Activated CD4-positive, alpha-beta memory T cell treated with anti-CD3 and anti-CD28 coated beads for 36 hours (primary cell): ENCODE data around the gene PHF12. TPM values are rescaled to one million over a fixed set of nuclear protein-coding genes. Genes with fewer than 3 reads are reported as not detected.

ENCODE experiments used
- CTCF ChIA-PET: fragments of 350-600 bp; sonication (Branson Sonifier 250); formaldehyde crosslinking; loops from one replicate; lab custom pipeline; 2021; ENCODE audit warnings: antibody characterized with exemption, inconsistent platforms; lab: Charles Lee
- POLR2A ChIA-PET: fragments of 350-600 bp; sonication (Branson Sonifier 250); formaldehyde crosslinking; loops from one replicate; lab custom pipeline; 2021; ENCODE audit warnings: antibody characterized with exemption; lab: Charles Lee
- DNase-seq: peaks from one replicate; pipeline ENCODE4 v3.0.0-alpha.2; 2020
- H3K27ac Mint-ChIP-seq: one replicate; pipeline ENCODE4 v1.8.0; 2021; ENCODE audit warnings: mixed read lengths
- H3K27me3 Mint-ChIP-seq: one replicate; pipeline ENCODE4 v1.8.0; 2021; ENCODE audit warnings: mixed read lengths
- H3K36me3 Mint-ChIP-seq: one replicate; pipeline ENCODE4 v1.8.0; 2021; ENCODE audit warnings: mixed read lengths
- H3K4me1 Mint-ChIP-seq: one replicate; pipeline ENCODE4 v1.8.0; 2021; ENCODE audit warnings: low read depth, mixed read lengths
- H3K4me3 Mint-ChIP-seq: one replicate; pipeline ENCODE4 v1.8.0; 2021; ENCODE audit warnings: mild to moderate bottlenecking, mixed read lengths
- H3K9me3 Mint-ChIP-seq: one replicate; pipeline ENCODE4 v1.8.0; 2021; ENCODE audit warnings: mixed read lengths
- intact Hi-C: fragments of 100-400 bp; cut with micrococcal nuclease; formaldehyde crosslinking; loops from one replicate; pipeline ENCODE4 v1.15.1; 2023
- total RNA-seq, 2 experiments: library from RNA; stranded (reverse); gene quantifications; one replicate each; pipeline ENCODE4 v1.2.3, GENCODE V29; 2021

The PHF12 gene
- total RNA-seq, 2 experiments from 2014 or later: 44.0 to 44.8 TPM

- DNase-seq: no peak
- no peak overlapping the region for H3K4me3 Mint-ChIP-seq
- POLR2A ChIA-PET: no interaction called here
- H3K36me3 Mint-ChIP-seq: no peaks in the 10 kb centered on the region
- no peaks in the 10 kb centered on the region for H3K9me3 Mint-ChIP-seq
- CTCF ChIA-PET: interaction anchor here (0.6 to 7.0 kb wide), 5 partner anchors 152 to 344 kb away, joined by 3 to 475 read pairs (median 4); no protein-coding TSS in a partner anchor
- H3K27ac Mint-ChIP-seq: no peak overlapping the region
- intact Hi-C loops: no loop called here
- H3K27me3 Mint-ChIP-seq: peaks cover 17% of the 10 kb centered on the region
- no peaks in the 10 kb centered on the region for H3K4me1 Mint-ChIP-seq
Observed at GRCh38 chr17:28959471-28959871, 8.2 kb upstream of the PHF12 start.

- no peaks in the 10 kb centered on the region for H3K36me3 Mint-ChIP-seq
- DNase-seq: no peak
- intact Hi-C loops: no loop called here
- CTCF ChIA-PET: interaction anchor here (0.6 to 1.7 kb wide), 6 partner anchors 130 to 345 kb away, joined by 3 to 7 read pairs (median 4); no protein-coding TSS in a partner anchor
- no peaks in the 10 kb centered on the region for H3K9me3 Mint-ChIP-seq
- no peaks in the 10 kb centered on the region for H3K4me1 Mint-ChIP-seq
- H3K4me3 Mint-ChIP-seq: no peak overlapping the region
- POLR2A ChIA-PET: interaction anchor here (0.6 kb wide), 1 partner anchor 110 kb away, joined by 4 read pairs; no protein-coding TSS in a partner anchor
- H3K27ac Mint-ChIP-seq: no peak overlapping the region
- peaks cover 13% of the 10 kb centered on the region for H3K27me3 Mint-ChIP-seq
Observed at GRCh38 chr17:28958820-28959455, 7.6 kb upstream of the PHF12 start.

GRCh38 chr17:28957992-28958355 lies 6.7 kb upstream of the PHF12 start:
- Mint-ChIP-seq H3K4me1 (no peaks in the 10 kb centered on the region), H3K9me3 (no peaks in the 10 kb centered on the region), H3K27me3 (peaks cover 4% of the 10 kb centered on the region), H3K36me3 (no peaks in the 10 kb centered on the region), H3K4me3 (no peak overlapping the region), H3K27ac (no peak overlapping the region)
- DNase-seq: no peak
- intact Hi-C loops: no loop called here
- CTCF ChIA-PET: interaction anchor here (0.8 to 2.4 kb wide), 7 partner anchors 7 to 231 kb away, joined by 3 to 15 read pairs (median 6); no protein-coding TSS in a partner anchor
- POLR2A ChIA-PET: interaction anchor here (0.6 kb wide), 1 partner anchor 109 kb away, joined by 4 read pairs; no protein-coding TSS in a partner anchor

GRCh38 chr17:28957277-28957991 lies 6.1 kb upstream of the PHF12 start:
- no peak overlapping the region for H3K27ac Mint-ChIP-seq
- intact Hi-C loops: no loop called here

GRCh38 chr17:28956861-28957260 lies 5.5 kb upstream of the PHF12 start:
- CTCF ChIA-PET: interaction anchor here (0.6 to 2.4 kb wide), 6 partner anchors 8 to 230 kb away, joined by 3 to 15 read pairs (median 6); no protein-coding TSS in a partner anchor
- H3K4me3 Mint-ChIP-seq: no peak overlapping the region
- no peaks in the 10 kb centered on the region for H3K9me3 Mint-ChIP-seq
- no peak for DNase-seq
- no peak overlapping the region for H3K27ac Mint-ChIP-seq
- POLR2A ChIA-PET: no interaction called here
- intact Hi-C loops: no loop called here
- peaks cover under 1% of the 10 kb centered on the region for H3K27me3 Mint-ChIP-seq
- no peaks in the 10 kb centered on the region for H3K4me1 Mint-ChIP-seq
- no peaks in the 10 kb centered on the region for H3K36me3 Mint-ChIP-seq

More at GRCh38 chr17:28957277-28957991, 6.1 kb upstream of the PHF12 start:
- H3K4me3 Mint-ChIP-seq: no peak overlapping the region
- peaks cover 4% of the 10 kb centered on the region for H3K27me3 Mint-ChIP-seq
- no peaks in the 10 kb centered on the region for H3K36me3 Mint-ChIP-seq
- no peaks in the 10 kb centered on the region for H3K4me1 Mint-ChIP-seq
- no peak for DNase-seq
- CTCF ChIA-PET: interaction anchor here (0.8 to 2.4 kb wide), 7 partner anchors 8 to 231 kb away, joined by 3 to 15 read pairs (median 7); no protein-coding TSS in a partner anchor
- H3K9me3 Mint-ChIP-seq: no peaks in the 10 kb centered on the region
- POLR2A ChIA-PET: no interaction called here

- no peak for DNase-seq
- Mint-ChIP-seq H3K9me3 (no peaks in the 10 kb centered on the region), H3K27me3 (no peaks in the 10 kb centered on the region), H3K27ac (no peak overlapping the region), H3K4me3 (no peak overlapping the region), H3K4me1 (no peaks in the 10 kb centered on the region), H3K36me3 (no peaks in the 10 kb centered on the region)
- CTCF ChIA-PET: interaction anchor here (1.8 to 2.4 kb wide), 2 partner anchors 9 to 161 kb away, joined by 7 to 15 read pairs; no protein-coding TSS in a partner anchor
- POLR2A ChIA-PET: no interaction called here
- intact Hi-C loops: no loop called here
Observed at GRCh38 chr17:28956112-28956511, 4.8 kb upstream of the PHF12 start.

- Mint-ChIP-seq H3K9me3 (no peaks in the 10 kb centered on the region), H3K4me3 (no peak overlapping the region), H3K4me1 (no peaks in the 10 kb centered on the region), H3K27ac (no peak overlapping the region), H3K27me3 (no peaks in the 10 kb centered on the region), H3K36me3 (peaks cover 3% of the 10 kb centered on the region)
- CTCF ChIA-PET: interaction anchor here (1.8 to 4.2 kb wide), 2 partner anchors 10 to 161 kb away, joined by 7 to 45 read pairs; no protein-coding TSS in a partner anchor
- POLR2A ChIA-PET: no interaction called here
- no peak for DNase-seq
- intact Hi-C loops: no loop called here
Observed at GRCh38 chr17:28955408-28955807, 4.1 kb upstream of the PHF12 start.

GRCh38 chr17:28954886-28955285 lies 3.6 kb upstream of the PHF12 start:
- Mint-ChIP-seq H3K36me3 (peaks cover 5% of the 10 kb centered on the region), H3K4me3 (no peak overlapping the region), H3K9me3 (no peaks in the 10 kb centered on the region), H3K27ac (no peak overlapping the region), H3K4me1 (no peaks in the 10 kb centered on the region), H3K27me3 (no peaks in the 10 kb centered on the region)
- ChIA-PET POLR2A (no interaction called here), CTCF (interaction anchor here (2.8 to 4.2 kb wide), 2 partner anchors 10 to 162 kb away, joined by 36 to 45 read pairs; no protein-coding TSS in a partner anchor)
- intact Hi-C loops: loop anchor here (5.0 kb wide), 2 partner anchors 162 to 358 kb away; partner anchors contain the start of gene SPAG5
- no peak for DNase-seq

- POLR2A ChIA-PET: interaction anchor here (0.7 to 3.1 kb wide), 6 partner anchors 12 to 303 kb away, joined by 3 to 15 read pairs (median 3); partner anchors contain the start of gene RPL23A
- Mint-ChIP-seq H3K4me3 (no peak overlapping the region), H3K4me1 (peaks cover 3% of the 10 kb centered on the region), H3K27ac (peak overlapping the region; percentile 45), H3K27me3 (no peaks in the 10 kb centered on the region), H3K36me3 (peaks cover 14% of the 10 kb centered on the region), H3K9me3 (no peaks in the 10 kb centered on the region)
- peak; percentile 61 for DNase-seq
- CTCF ChIA-PET: interaction anchor here (0.5 to 7.3 kb wide), 47 partner anchors 8 to 308 kb away, joined by 3 to 130 read pairs (median 4); partner anchors contain the start of genes DHRS13, FLOT2, MYO18A and NEK8
- intact Hi-C loops: loop anchor here (2.0 to 5.0 kb wide), 3 partner anchors 99 to 356 kb away; partner anchors contain the start of genes ERAL1 and SPAG5
Observed at GRCh38 chr17:28953444-28954118, 2.3 kb upstream of the PHF12 start.

GRCh38 chr17:28951991-28952975 lies 965 bp upstream of the PHF12 start:
- ChIA-PET CTCF (interaction anchor here (0.6 to 7.3 kb wide), 27 partner anchors 10 to 225 kb away, joined by 3 to 130 read pairs (median 6); partner anchors contain the start of genes DHRS13, FLOT2, NEK8 and TLCD1), POLR2A (interaction anchor here (0.8 to 3.1 kb wide), 12 partner anchors 15 to 342 kb away, joined by 3 to 17 read pairs (median 4); partner anchors contain the start of genes NEK8, NUFIP2, PROCA1 and RPL23A)
- peak; percentile 98 for DNase-seq
- Mint-ChIP-seq H3K4me3 (no peak overlapping the region), H3K9me3 (no peaks in the 10 kb centered on the region), H3K27me3 (no peaks in the 10 kb centered on the region), H3K27ac (no peak overlapping the region), H3K4me1 (peaks cover 16% of the 10 kb centered on the region), H3K36me3 (peaks cover 24% of the 10 kb centered on the region)
- intact Hi-C loops: loop anchor here (1.0 to 5.0 kb wide), 13 partner anchors 26 to 617 kb away; partner anchors contain the start of genes BLTP2, DHRS13, ERAL1 and IFT20
